Measurements from ENCODE around the gene NRBF2.

Gene NRBF2

DNA sequence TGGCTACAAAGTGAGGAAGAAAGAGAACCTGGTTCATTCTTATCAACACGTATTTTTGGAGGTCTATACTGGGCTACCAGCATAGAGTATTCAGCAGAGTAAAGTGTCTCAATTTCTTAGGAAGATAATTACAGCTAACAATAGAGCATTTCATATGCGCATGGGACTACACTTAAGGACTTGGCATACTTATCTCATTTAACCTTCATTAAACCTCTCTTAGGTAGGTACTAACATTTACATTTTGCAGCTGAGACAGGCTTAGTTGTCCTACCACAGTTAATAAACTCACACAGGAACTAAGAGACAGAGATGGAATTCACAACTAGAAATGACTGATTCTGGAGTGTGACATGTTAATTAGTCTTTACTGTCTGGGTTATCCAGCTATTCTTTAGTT, 66.6 kb downstream of the NRBF2 start:
- Histone ChIP-seq H3K9me3 (ENCODE audit: insufficient read depth, low read depth, low read length) (no peaks in the 10 kb centered on the region), H3K4me3 (ENCODE audit: low read length) (no peak overlapping the region), H3K36me3 (ENCODE audit: insufficient read depth, low read length) (peaks cover 98% of the 10 kb centered on the region), H3K9ac (ENCODE audit: low read depth, low read length) (no peak overlapping the region), H3K27me3 (ENCODE audit: insufficient read depth, low read length) (no peaks in the 10 kb centered on the region), H3K27ac (ENCODE audit: low read depth, low read length) (peak overlapping the region; percentile 50; the same call in 1 of the 2 replicates), H3K4me1 (ENCODE audit: insufficient read depth, low read length) (peaks cover 30% of the 10 kb centered on the region)
- 64% methylated on average over 2 of the region's 2 CpGs for WGBS

DNA sequence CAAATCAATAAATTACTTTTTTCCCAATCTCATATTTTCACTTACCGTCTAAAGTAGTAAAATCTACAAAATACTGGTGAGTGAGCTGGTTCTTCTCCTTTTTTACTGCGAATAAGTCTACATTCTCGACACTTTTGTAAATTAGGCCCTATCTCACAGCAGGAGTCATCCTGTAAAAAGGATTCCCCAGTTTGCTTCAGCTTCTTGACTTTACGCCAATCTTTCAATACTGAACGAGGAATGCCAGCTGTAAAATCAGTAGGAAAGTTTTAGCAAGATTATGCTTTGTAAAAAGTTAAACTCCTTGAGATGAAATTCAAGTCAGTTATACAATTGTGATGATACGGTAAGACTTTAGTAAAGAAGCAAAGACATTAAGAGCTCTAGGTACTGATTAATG, 67.3 kb downstream of the NRBF2 start:
- Histone ChIP-seq H3K9me3 (ENCODE audit: insufficient read depth, low read depth, low read length) (no peaks in the 10 kb centered on the region), H3K36me3 (ENCODE audit: insufficient read depth, low read length) (peaks cover 98% of the 10 kb centered on the region), H3K27ac (ENCODE audit: low read depth, low read length) (peak overlapping the region; percentile 55), H3K4me1 (ENCODE audit: insufficient read depth, low read length) (peaks cover 37% of the 10 kb centered on the region), H3K4me3 (ENCODE audit: low read length) (0 out of 2 replicates have a peak overlapping the region, but pooled peaks have one; percentile 12), H3K9ac (ENCODE audit: low read depth, low read length) (0 out of 2 replicates have a peak overlapping the region, but pooled peaks have one; percentile 14), H3K27me3 (ENCODE audit: insufficient read depth, low read length) (no peaks in the 10 kb centered on the region)
- WGBS = 50% methylated on average over 6 of the region's 6 CpGs

DNA sequence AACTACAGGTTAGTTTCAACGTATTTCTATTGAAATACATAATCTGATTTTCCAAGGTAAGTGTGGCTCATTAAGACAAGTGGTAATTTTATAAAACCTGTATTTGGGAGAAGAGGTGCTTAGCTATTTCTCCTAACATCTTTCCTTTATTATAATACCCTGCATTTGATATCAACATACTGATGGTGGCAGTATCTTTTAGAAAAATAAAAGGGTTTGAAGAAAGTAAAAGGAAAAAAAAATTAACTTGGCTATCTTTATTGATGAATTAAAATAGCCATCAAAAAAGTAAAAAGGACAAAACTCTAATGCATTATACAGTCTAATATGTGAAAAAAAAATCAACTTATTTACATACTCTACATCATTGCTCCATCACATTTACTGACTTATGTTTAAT, 68.0 kb downstream of the NRBF2 start:
- H3K9me3 ChIP-seq (ENCODE audit: insufficient read depth, low read depth, low read length) = no peaks in the 10 kb centered on the region
- no peaks in the 10 kb centered on the region for H3K27me3 ChIP-seq (ENCODE audit: insufficient read depth, low read length)
- no CpG with 5 or more reads among the region's 1 CpG for WGBS
- no peak overlapping the region for H3K9ac ChIP-seq (ENCODE audit: low read depth, low read length)
- no peak overlapping the region for H3K4me3 ChIP-seq (ENCODE audit: low read length)
- H3K27ac ChIP-seq (ENCODE audit: low read depth, low read length) = peak overlapping the region; percentile 55; the same call in 1 of the 2 replicates
- H3K36me3 ChIP-seq (ENCODE audit: insufficient read depth, low read length) = peaks cover 98% of the 10 kb centered on the region
- H3K4me1 ChIP-seq (ENCODE audit: insufficient read depth, low read length) = peaks cover 43% of the 10 kb centered on the region

Measured in HUES64 (cell line).